Cardiac ventricle fibroblast (primary cell): ENCODE measurements around the gene PNPLA4. TPM values are rescaled to one million over a fixed set of nuclear protein-coding genes. Genes with fewer than 3 reads are reported as not detected.

Experiments used
- total RNA-seq: library from RNA; depleted of rRNA; stranded (reverse); fragments of >200 nt; gene quantifications from 2 replicates; pipeline ENCODE4 v1.2.3, GENCODE V29; 2015

The PNPLA4 gene
- total RNA-seq, result 17.5 and 22.0 TPM in 2 replicates

GRCh38 chrX:7927259-7928167 lies at the start of gene PNPLA4:
PNPLA4 (minus strand) TSS chrX:7927413; CDS start chrX:7926119, 1,294 bp downstream.

Other genes with a start within 250 kb of the PNPLA4 start
- not detected in 2 replicates for gene VCX, start 84.2 kb downstream of the PNPLA4 start, total RNA-seq
- not detected in 2 replicates for gene VCX2, start 243.9 kb upstream of the PNPLA4 start, total RNA-seq